GM23338 (cell line): ENCODE results near the gene CACNB1. TPM values are rescaled to one million over a fixed set of nuclear protein-coding genes. Genes with fewer than 3 reads are reported as not detected.

Source experiments
- ATAC-seq: fragments of 200-7000 bp; cut with Tn5 transposase; 3 replicates; pipeline ENCODE4 v1.9.1; 2020
- DNase-seq: peaks from one replicate; pipeline ENCODE4 v3.0.0-alpha.2; 2015; ENCODE audit warnings: low spot score
- H2AFZ ChIP-seq: fragments of 200-600 bp; sonication (generic); 2 replicates; pipeline ENCODE4 v1.8.0; 2016; ENCODE audit warnings: antibody characterized with exemption, mild to moderate bottlenecking, moderate library complexity
- H3F3A ChIP-seq: fragments of 200-600 bp; sonication (generic); replicated peaks from 2 replicates; pipeline ENCODE4 v1.8.0; 2017; ENCODE audit warnings: antibody characterized with exemption, mixed run types, low read depth
- H3K27ac ChIP-seq: fragments of 200-600 bp; sonication (generic); 2 replicates; pipeline ENCODE4 v1.6.1; 2016; ENCODE audit warnings: low read depth
- H3K27me3 ChIP-seq: fragments of 200-600 bp; sonication (generic); 2 replicates; pipeline ENCODE4 v1.8.0; 2016; ENCODE audit warnings: mild to moderate bottlenecking, mixed run types, moderate library complexity; ENCODE audit not compliant: insufficient read depth
- H3K36me3 ChIP-seq: fragments of 200-600 bp; sonication (generic); 2 replicates; pipeline ENCODE4 v1.8.0; 2016; ENCODE audit warnings: mild to moderate bottlenecking; ENCODE audit not compliant: insufficient read depth
- H3K4me1 ChIP-seq: fragments of 200-600 bp; sonication (generic); 2 replicates; pipeline ENCODE4 v1.8.0; 2016; ENCODE audit warnings: mild to moderate bottlenecking, moderate library complexity; ENCODE audit not compliant: insufficient read depth
- H3K4me2 ChIP-seq: fragments of 200-600 bp; sonication (generic); 2 replicates; pipeline ENCODE4 v1.7.1; 2017; ENCODE audit warnings: mixed run types
- H3K4me3 ChIP-seq: fragments of 200-600 bp; sonication (generic); 2 replicates; pipeline ENCODE4 v1.6.1; 2016; ENCODE audit warnings: mixed run types
- H3K79me2 ChIP-seq: fragments of 200-600 bp; sonication (generic); replicated peaks from 2 replicates; pipeline ENCODE4 v1.8.0; 2017; ENCODE audit warnings: mild to moderate bottlenecking; ENCODE audit not compliant: insufficient read depth
- H3K9me2 ChIP-seq: fragments of 200-600 bp; sonication (generic); 2 replicates; pipeline ENCODE4 v1.8.0; 2017; ENCODE audit not compliant: insufficient read depth
- H4K20me1 ChIP-seq: fragments of 200-600 bp; sonication (generic); replicated peaks from 2 replicates; pipeline ENCODE4 v1.8.0; 2017; ENCODE audit warnings: mild to moderate bottlenecking; ENCODE audit not compliant: insufficient read depth
- H3K27ac Mint-ChIP-seq: 2 replicates; pipeline ENCODE4 v1.8.0; 2020; ENCODE audit warnings: inconsistent platforms, mild to moderate bottlenecking, moderate library complexity, mixed read lengths
- H3K27me3 Mint-ChIP-seq: 3 replicates; pipeline ENCODE4 v1.8.0; 2022; ENCODE audit warnings: low read depth, mild to moderate bottlenecking, moderate library complexity, mixed read lengths, inconsistent platforms; ENCODE audit not compliant: insufficient read depth, poor library complexity
- H3K36me3 Mint-ChIP-seq: 3 replicates; pipeline ENCODE4 v1.8.0; 2021; ENCODE audit warnings: low read depth, mild to moderate bottlenecking, inconsistent platforms, moderate library complexity, mixed read lengths
- H3K4me1 Mint-ChIP-seq: 3 replicates; pipeline ENCODE4 v1.8.0; 2020; ENCODE audit warnings: mild to moderate bottlenecking, inconsistent platforms, mixed read lengths
- H3K4me3 Mint-ChIP-seq: 3 replicates; pipeline ENCODE4 v1.8.0; 2021; ENCODE audit warnings: moderate library complexity, mild to moderate bottlenecking, inconsistent platforms, mixed read lengths
- H3K9me3 Mint-ChIP-seq: 3 replicates; pipeline ENCODE4 v1.8.0; 2020; ENCODE audit warnings: moderate library complexity, mild to moderate bottlenecking, inconsistent platforms, mixed read lengths
- CREB1 ChIP-seq: fragments of 250-450 bp; sonication (Bioruptor Pico); IDR thresholded peaks from 2 replicates; pipeline ENCODE4 v1.5.0; 2020; ENCODE audit warnings: low read depth, mild to moderate bottlenecking, moderate library complexity
- EZH2phosphoT487 ChIP-seq: fragments of 200-600 bp; sonication (generic); IDR thresholded peaks from one replicate; pipeline ENCODE4 v1.8.1; 2018; ENCODE audit warnings: antibody characterized with exemption; ENCODE audit not compliant: unreplicated experiment
- NANOG ChIP-seq: IDR thresholded peaks from 2 replicates; pipeline ENCODE4 v1.6.1; 2016; ENCODE audit warnings: antibody characterized with exemption, borderline replicate concordance
- POLR2AphosphoS5 ChIP-seq: IDR thresholded peaks from 2 replicates; pipeline ENCODE4 v1.6.1; 2016; ENCODE audit warnings: antibody characterized with exemption, low read depth
- ZNF462 ChIP-seq: fragments of 250-450 bp; sonication (Bioruptor Pico); IDR thresholded peaks from 2 replicates; pipeline ENCODE4 v1.5.0; 2020; ENCODE audit warnings: mild to moderate bottlenecking, moderate library complexity
- long read RNA-seq: library from polyadenylated mRNA; unstranded; transcript quantifications from one replicate; pipeline ENCODE4 v2.0.0, GENCODE V29; 2020; ENCODE audit not compliant: unreplicated experiment
- polyA plus RNA-seq: library from polyadenylated mRNA; unstranded; fragments of >200 nt; fragmentation: Nextera tagmentation; extraction: Ambion mirVana; gene quantifications from 2 replicates; pipeline ENCODE4 v1.2.1, GENCODE V29; 2016
- total RNA-seq: library from RNA; depleted of rRNA; stranded (reverse); fragments of >200 nt; shearing (Covaris generic); gene quantifications from 2 replicates; pipeline ENCODE4 v1.2.3, GENCODE V29; 2014; rRNA removed

The CACNB1 gene
- total RNA-seq (12.5 and 13.1 TPM in 2 replicates), polyA plus RNA-seq (7.8 and 8.4 TPM in 2 replicates)
- long read RNA-seq, partial matches to known transcripts: 0 of 1 reads
- long read RNA-seq, other reads (novel, unspliced or antisense): 0 of 1 reads

GRCh38 chr17:39197380-39198185 is at the start of gene CACNB1:
Gene CACNB1, minus strand, starts transcription at chr17:39197669. Its CDS starts 174 bp downstream, at chr17:39197495.
- H3K9me3 Mint-ChIP-seq: no peaks in the 10 kb centered on the region; the same call in 2 of the 3 replicates
- peaks cover 40% of the 10 kb centered on the region for H3K36me3 Mint-ChIP-seq
- Histone ChIP-seq H3K4me3 (peak within 1 kb of the TSS; percentile 93), H3K9me2 (no peaks in the 10 kb centered on the region), H3F3A (peaks cover 30% of the 10 kb centered on the region), H2AFZ (peak within 1 kb of the TSS; percentile 81; the same call in 1 of the 2 replicates), H3K36me3 (peaks cover 23% of the 10 kb centered on the region), H3K27me3 (no peaks in the 10 kb centered on the region), H4K20me1 (peaks cover 19% of the 10 kb centered on the region), H3K79me2 (peaks cover 47% of the 10 kb centered on the region), H3K27ac (peak within 1 kb of the TSS; percentile 89), H3K4me1 (peaks cover 45% of the 10 kb centered on the region), H3K4me2 (peak within 1 kb of the TSS; percentile 89)
- ATAC-seq (peak; percentile 72), DNase-seq (peak; percentile 94)
- peaks cover 21% of the 10 kb centered on the region for H3K27me3 Mint-ChIP-seq
- TF ChIP-seq NANOG (no peak), ZNF462 (CRISPR knock-in tag) (no peak), CREB1 (CRISPR knock-in tag) (peak; percentile 48), EZH2phosphoT487 (no peak), POLR2AphosphoS5 (no peak; the same call in none of the 2 replicates)
- H3K4me1 Mint-ChIP-seq: peaks cover 52% of the 10 kb centered on the region
- H3K4me3 Mint-ChIP-seq: peak within 1 kb of the TSS; percentile 88
- peak within 1 kb of the TSS; percentile 82 for H3K27ac Mint-ChIP-seq
